ENCODE results near the gene LRP1.
A peak's percentile ranks its signal among the peaks of the same experiment; 100 is the strongest.

Gene LRP1

GRCh38 chr12:57169046-57169795 lies 40.9 kb downstream of the LRP1 start:
- no peak for TF ChIP-seq CTCF (IDR thresholded peaks at IDR 0.05; ENCODE audit: low read depth, low read length, missing control alignments)
- no peak overlapping the region for H3K4me3 ChIP-seq (ENCODE audit: low read depth, low read length)
- DNase-seq (ENCODE audit: low read depth) = no peak

- no peak for TF ChIP-seq CTCF (IDR thresholded peaks at IDR 0.05; ENCODE audit: low read depth, low read length, missing control alignments)
- H3K4me3 ChIP-seq (ENCODE audit: low read depth, low read length) = no peak overlapping the region
- no peak for DNase-seq (ENCODE audit: low read depth)
Observed at GRCh38 chr12:57169969-57170368, 41.7 kb downstream of the LRP1 start.

- no peak for DNase-seq (ENCODE audit: low read depth)
- TF ChIP-seq CTCF (IDR thresholded peaks at IDR 0.05; ENCODE audit: low read depth, low read length, missing control alignments) = no peak
- H3K4me3 ChIP-seq (ENCODE audit: low read depth, low read length) = no peak overlapping the region
Observed at GRCh38 chr12:57170408-57170807, 42.1 kb downstream of the LRP1 start.

DNA sequence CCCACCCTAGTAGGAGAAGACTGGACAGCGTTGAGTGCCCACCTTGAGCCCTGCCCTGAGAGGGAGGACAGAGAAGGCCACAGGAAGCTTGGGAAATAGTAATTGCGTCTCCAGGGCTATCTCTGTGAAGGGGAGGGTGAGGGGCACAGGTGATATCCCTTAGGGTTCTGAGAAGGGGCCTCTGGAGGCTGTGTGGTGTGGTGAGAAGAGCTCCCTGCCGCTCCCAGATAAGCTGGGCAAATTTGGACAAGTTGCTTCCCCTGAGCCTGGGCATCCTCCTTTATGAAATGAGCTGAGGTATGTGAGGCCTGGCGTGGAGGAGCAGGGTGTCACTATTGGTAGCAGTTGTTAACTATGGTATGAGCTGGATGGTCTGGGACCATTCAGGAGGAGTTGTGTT lies 42.6 kb downstream of the LRP1 start:
- no peak for DNase-seq (ENCODE audit: low read depth)
- TF ChIP-seq CTCF (IDR thresholded peaks at IDR 0.05; ENCODE audit: low read depth, low read length, missing control alignments) = no peak
- no peak overlapping the region for H3K4me3 ChIP-seq (ENCODE audit: low read depth, low read length)

GRCh38 chr12:57171668-57172067 lies 43.4 kb downstream of the LRP1 start:
- H3K4me3 ChIP-seq (ENCODE audit: low read depth, low read length) = no peak overlapping the region
- no peak for DNase-seq (ENCODE audit: low read depth)
- TF ChIP-seq CTCF (IDR thresholded peaks at IDR 0.05; ENCODE audit: low read depth, low read length, missing control alignments) = no peak

- no peak for DNase-seq (ENCODE audit: low read depth)
- H3K4me3 ChIP-seq (ENCODE audit: low read depth, low read length) = no peak overlapping the region
- peak; percentile 65 for TF ChIP-seq CTCF (IDR thresholded peaks at IDR 0.05; ENCODE audit: low read depth, low read length, missing control alignments)
Observed at GRCh38 chr12:57173089-57173488, 44.8 kb downstream of the LRP1 start.

GRCh38 chr12:57173683-57174082 lies 45.4 kb downstream of the LRP1 start:
- no peak for TF ChIP-seq CTCF (IDR thresholded peaks at IDR 0.05; ENCODE audit: low read depth, low read length, missing control alignments)
- no peak overlapping the region for H3K4me3 ChIP-seq (ENCODE audit: low read depth, low read length)
- no peak for DNase-seq (ENCODE audit: low read depth)
